PC-9 (cell line): ENCODE measurements around the gene PODXL2. TPM values are rescaled to one million over a fixed set of nuclear protein-coding genes. Genes with fewer than 3 reads are reported as not detected.

ENCODE experiments used
- BruUV-seq: library from RNA; stranded (reverse); fragments of 400-500 nt; replicated peaks from 2 replicates; lab custom pipeline; 2021; lab: Mats Ljungman, UMichigan
- CTCF ChIA-PET: fragments of 300-600 bp; sonication (Branson Sonifier 250); formaldehyde crosslinking; loops from one replicate; lab custom pipeline; 2022; ENCODE audit warnings: antibody characterized with exemption; lab: Charles Lee
- POLR2A ChIA-PET: fragments of 300-600 bp; sonication (Branson Sonifier 250); formaldehyde crosslinking; loops from one replicate; lab custom pipeline; 2022; ENCODE audit warnings: antibody characterized with exemption; ENCODE audit not compliant: unreplicated experiment; lab: Charles Lee
- DNase-seq, 2 experiments: peaks; one replicate each; pipeline versions ENCODE4 v3.0.0 to v3.0.0-alpha.2; 2015 to 2022; ENCODE audit warnings: mixed read lengths in 1 of 2
- H2AFZ ChIP-seq: fragments of 200-600 bp; sonication (generic); 2 replicates; pipeline ENCODE4 v1.8.1; 2017; ENCODE audit warnings: antibody characterized with exemption
- H3F3A ChIP-seq: fragments of 200-600 bp; sonication (generic); 2 replicates; pipeline ENCODE4 v1.8.1; 2017; ENCODE audit warnings: antibody characterized with exemption, mild to moderate bottlenecking, low read depth; ENCODE audit not compliant: insufficient read depth
- H3K27ac ChIP-seq: fragments of 200-600 bp; sonication (generic); 2 replicates; pipeline ENCODE4 v1.6.1; 2016; ENCODE audit warnings: mixed run types
- H3K27me3 ChIP-seq: fragments of 200-600 bp; sonication (generic); 2 replicates; pipeline ENCODE4 v1.6.1; 2016; ENCODE audit warnings: low read depth, mixed run types; ENCODE audit not compliant: insufficient read depth
- H3K36me3 ChIP-seq: fragments of 200-600 bp; sonication (generic); 2 replicates; pipeline ENCODE4 v1.6.1; 2016; ENCODE audit warnings: low read depth, mixed run types
- H3K4me1 ChIP-seq: fragments of 200-600 bp; sonication (generic); replicated peaks from 2 replicates; pipeline ENCODE4 v1.6.1; 2016; ENCODE audit warnings: mixed run types; ENCODE audit not compliant: insufficient read depth
- H3K4me2 ChIP-seq: fragments of 200-600 bp; sonication (generic); 2 replicates; pipeline ENCODE4 v1.6.1; 2017; ENCODE audit warnings: mixed run types
- H3K4me3 ChIP-seq: fragments of 200-600 bp; sonication (generic); 2 replicates; pipeline ENCODE4 v1.6.1; 2016; ENCODE audit warnings: mixed run types
- H3K79me2 ChIP-seq: fragments of 200-600 bp; sonication (generic); 2 replicates; pipeline ENCODE4 v1.6.1; 2017; ENCODE audit warnings: low read depth, mixed run types
- H3K9me2 ChIP-seq: fragments of 200-600 bp; sonication (generic); 2 replicates; pipeline ENCODE4 v1.8.1; 2017; ENCODE audit warnings: mild to moderate bottlenecking; ENCODE audit not compliant: insufficient read depth
- H3K9me3 ChIP-seq: fragments of 200-600 bp; sonication (generic); 2 replicates; pipeline ENCODE4 v1.8.1; 2016; ENCODE audit warnings: low read depth; ENCODE audit not compliant: insufficient read depth
- H4K20me1 ChIP-seq: fragments of 200-600 bp; sonication (generic); 2 replicates; pipeline ENCODE4 v1.8.1; 2017; ENCODE audit not compliant: insufficient read depth
- EZH2 ChIP-seq: fragments of 200-600 bp; sonication (generic); IDR thresholded peaks from 2 replicates; pipeline ENCODE4 v1.8.0; 2017; ENCODE audit warnings: antibody characterized with exemption, low read depth
- intact Hi-C: fragments of 100-400 bp; cut with micrococcal nuclease; formaldehyde crosslinking; loops from one replicate; pipeline ENCODE4 v1.10.0; 2022; ENCODE audit not compliant: unreplicated experiment
- total RNA-seq: library from RNA; stranded (reverse); gene quantifications from 2 replicates; pipeline ENCODE4 v1.2.3, GENCODE V29; 2021
- TF ChIP-seq, protein P1 (sequence below): fragments of 200-600 bp; sonication (generic); conservative IDR thresholded peaks from 2 replicates; pipeline ENCODE4 v1.6.1; 2017; ENCODE audit warnings: mixed run types, antibody characterized with exemption, mild to moderate bottlenecking, moderate library complexity

Gene PODXL2
- total RNA-seq, 1 experiment from 2014 or later: 11.9 TPM

- no peaks in the 10 kb centered on the region for H3K9me3 ChIP-seq
- BruUV-seq: no TSS peak
- DNase-seq: no peak
- peak overlapping the region; percentile 70 for H3K4me3 ChIP-seq
- H3K36me3 ChIP-seq: no peaks in the 10 kb centered on the region
- TF ChIP-seq, protein P1, sequence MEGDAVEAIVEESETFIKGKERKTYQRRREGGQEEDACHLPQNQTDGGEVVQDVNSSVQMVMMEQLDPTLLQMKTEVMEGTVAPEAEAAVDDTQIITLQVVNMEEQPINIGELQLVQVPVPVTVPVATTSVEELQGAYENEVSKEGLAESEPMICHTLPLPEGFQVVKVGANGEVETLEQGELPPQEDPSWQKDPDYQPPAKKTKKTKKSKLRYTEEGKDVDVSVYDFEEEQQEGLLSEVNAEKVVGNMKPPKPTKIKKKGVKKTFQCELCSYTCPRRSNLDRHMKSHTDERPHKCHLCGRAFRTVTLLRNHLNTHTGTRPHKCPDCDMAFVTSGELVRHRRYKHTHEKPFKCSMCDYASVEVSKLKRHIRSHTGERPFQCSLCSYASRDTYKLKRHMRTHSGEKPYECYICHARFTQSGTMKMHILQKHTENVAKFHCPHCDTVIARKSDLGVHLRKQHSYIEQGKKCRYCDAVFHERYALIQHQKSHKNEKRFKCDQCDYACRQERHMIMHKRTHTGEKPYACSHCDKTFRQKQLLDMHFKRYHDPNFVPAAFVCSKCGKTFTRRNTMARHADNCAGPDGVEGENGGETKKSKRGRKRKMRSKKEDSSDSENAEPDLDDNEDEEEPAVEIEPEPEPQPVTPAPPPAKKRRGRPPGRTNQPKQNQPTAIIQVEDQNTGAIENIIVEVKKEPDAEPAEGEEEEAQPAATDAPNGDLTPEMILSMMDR: no peak
- TF ChIP-seq EZH2: no peak
- CTCF ChIA-PET: no interaction called here
- no peaks in the 10 kb centered on the region for H3K27me3 ChIP-seq
- POLR2A ChIA-PET: interaction anchor here (0.6 kb wide), 2 partner anchors 14 to 370 kb away, joined by 5 read pairs; no protein-coding TSS in a partner anchor
- H3F3A ChIP-seq: peaks cover 18% of the 10 kb centered on the region
- peaks cover 22% of the 10 kb centered on the region for H3K4me1 ChIP-seq
- H3K4me2 ChIP-seq: peak overlapping the region; percentile 91
- H4K20me1 ChIP-seq: peaks cover 8% of the 10 kb centered on the region
- intact Hi-C loops: loop anchor here (2.0 to 10.0 kb wide), 6 partner anchors 83 to 895 kb away; partner anchors contain the start of genes ABTB1 and SEC61A1
- no peaks in the 10 kb centered on the region for H3K9me2 ChIP-seq
- H2AFZ ChIP-seq: peak overlapping the region; percentile 77
- peaks cover 35% of the 10 kb centered on the region for H3K79me2 ChIP-seq
- H3K27ac ChIP-seq: peak overlapping the region; percentile 92; the same call in 1 of the 2 replicates
Measured at GRCh38 chr3:127590282-127590592, 38.7 kb upstream of the PODXL2 start.

- H3K4me1 ChIP-seq: peaks cover 22% of the 10 kb centered on the region
- intact Hi-C loops: loop anchor here (2.0 to 10.0 kb wide), 6 partner anchors 82 to 894 kb away; partner anchors contain the start of genes ABTB1 and SEC61A1
- CTCF ChIA-PET: interaction anchor here (0.7 kb wide), 1 partner anchor 208 kb away, joined by 3 read pairs; no protein-coding TSS in a partner anchor
- peak within 1 kb of the TSS; percentile 92 for H3K27ac ChIP-seq
- H3K27me3 ChIP-seq: no peaks in the 10 kb centered on the region
- peak within 1 kb of the TSS; percentile 77 for H2AFZ ChIP-seq
- peaks cover 33% of the 10 kb centered on the region for H3K79me2 ChIP-seq
- peaks cover 8% of the 10 kb centered on the region for H4K20me1 ChIP-seq
- no peaks in the 10 kb centered on the region for H3K9me2 ChIP-seq
- POLR2A ChIA-PET: interaction anchor here (0.6 kb wide), 1 partner anchor 369 kb away, joined by 5 read pairs; no protein-coding TSS in a partner anchor
- no peaks in the 10 kb centered on the region for H3K9me3 ChIP-seq
- TSS peak; percentile 15 for BruUV-seq
- peak within 1 kb of the TSS; percentile 70 for H3K4me3 ChIP-seq
- H3K36me3 ChIP-seq: no peaks in the 10 kb centered on the region
- TF ChIP-seq, protein P1: no peak
- no peak for TF ChIP-seq EZH2
- peak within 1 kb of the TSS; percentile 91 for H3K4me2 ChIP-seq
- peak; percentile 94 to 96 for DNase-seq
- peaks cover 18% of the 10 kb centered on the region for H3F3A ChIP-seq
Measured at GRCh38 chr3:127590593-127591465, 38.2 kb upstream of the PODXL2 start, which contains the start of gene TPRA1. TPRA1 (minus strand) TSS chr3:127590733; CDS start chr3:127580146, 10,587 bp downstream.

GRCh38 chr3:127593178-127593577 is 35.8 kb upstream of the PODXL2 start:
- BruUV-seq: no TSS peak
- Histone ChIP-seq H3F3A (peaks cover 23% of the 10 kb centered on the region), H3K36me3 (no peaks in the 10 kb centered on the region), H2AFZ (no peak overlapping the region), H3K4me2 (no peak overlapping the region), H3K9me3 (no peaks in the 10 kb centered on the region), H3K79me2 (peaks cover 20% of the 10 kb centered on the region), H3K27me3 (no peaks in the 10 kb centered on the region), H3K9me2 (no peaks in the 10 kb centered on the region), H3K4me3 (no peak overlapping the region), H3K27ac (no peak overlapping the region), H3K4me1 (peaks cover 28% of the 10 kb centered on the region), H4K20me1 (no peaks in the 10 kb centered on the region; the same call in 1 of the 2 replicates)
- ChIA-PET POLR2A (no interaction called here), CTCF (no interaction called here)
- DNase-seq: no peak
- intact Hi-C loops: loop anchor here (5.0 to 10.0 kb wide), 3 partner anchors 369 to 892 kb away; partner anchors contain the start of gene SEC61A1
- no peak for TF ChIP-seq EZH2
